OCI-LY7 (cell line): Measurements from ENCODE around the gene CST3.

Source experiments
- EZH2phosphoT487 ChIP-seq: fragments of 200-600 bp; sonication (generic); IDR thresholded peaks from 2 replicates; pipeline ENCODE4 v1.6.1; 2018; ENCODE audit warnings: low read depth, borderline replicate concordance, mild to moderate bottlenecking, mixed run types, antibody characterized with exemption, low read length, moderate library complexity, mixed read lengths
- TF ChIP-seq, protein P1 (sequence below): fragments of 200-600 bp; sonication (generic); conservative IDR thresholded peaks from 2 replicates; pipeline ENCODE4 v1.5.1; 2014; ENCODE audit warnings: mild to moderate bottlenecking, antibody characterized with exemption, low read length, moderate library complexity, mixed read lengths

DNA sequence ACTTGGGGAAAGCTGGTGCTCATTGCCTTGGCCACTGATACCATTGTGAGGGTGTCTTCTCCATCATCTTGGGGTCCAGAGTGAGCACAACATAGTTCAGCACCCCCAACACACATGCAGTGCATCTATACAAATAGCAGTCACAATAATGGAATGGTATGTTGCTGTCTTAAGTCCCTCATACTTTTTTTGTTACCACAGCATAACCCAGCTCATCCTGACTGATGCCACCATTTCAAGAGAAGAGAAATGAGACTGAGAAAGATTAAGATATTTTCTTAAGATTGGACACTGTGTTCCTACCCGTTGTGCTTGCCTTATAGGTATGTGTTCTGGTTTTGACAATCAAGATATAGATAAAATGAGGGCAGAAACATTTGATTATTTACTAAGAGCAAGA, 35.5 kb upstream of the CST3 start:
- TF ChIP-seq, protein P1, sequence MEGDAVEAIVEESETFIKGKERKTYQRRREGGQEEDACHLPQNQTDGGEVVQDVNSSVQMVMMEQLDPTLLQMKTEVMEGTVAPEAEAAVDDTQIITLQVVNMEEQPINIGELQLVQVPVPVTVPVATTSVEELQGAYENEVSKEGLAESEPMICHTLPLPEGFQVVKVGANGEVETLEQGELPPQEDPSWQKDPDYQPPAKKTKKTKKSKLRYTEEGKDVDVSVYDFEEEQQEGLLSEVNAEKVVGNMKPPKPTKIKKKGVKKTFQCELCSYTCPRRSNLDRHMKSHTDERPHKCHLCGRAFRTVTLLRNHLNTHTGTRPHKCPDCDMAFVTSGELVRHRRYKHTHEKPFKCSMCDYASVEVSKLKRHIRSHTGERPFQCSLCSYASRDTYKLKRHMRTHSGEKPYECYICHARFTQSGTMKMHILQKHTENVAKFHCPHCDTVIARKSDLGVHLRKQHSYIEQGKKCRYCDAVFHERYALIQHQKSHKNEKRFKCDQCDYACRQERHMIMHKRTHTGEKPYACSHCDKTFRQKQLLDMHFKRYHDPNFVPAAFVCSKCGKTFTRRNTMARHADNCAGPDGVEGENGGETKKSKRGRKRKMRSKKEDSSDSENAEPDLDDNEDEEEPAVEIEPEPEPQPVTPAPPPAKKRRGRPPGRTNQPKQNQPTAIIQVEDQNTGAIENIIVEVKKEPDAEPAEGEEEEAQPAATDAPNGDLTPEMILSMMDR = no peak
- TF ChIP-seq EZH2phosphoT487 = no peak
